Measurements from ENCODE around the gene ACOT7. TPM values are rescaled to one million over a fixed set of nuclear protein-coding genes. Genes with fewer than 3 reads are reported as not detected.

ACOT7 gene
- total and polyA plus RNA-seq, 2 of the 13 experiments (the other 11 are each of a cell fraction or from before 2014, with no cell fraction given): 33.0 to 55.8 TPM

- TF ChIP-seq RERE (CRISPR knock-in tag; IDR thresholded peaks at IDR 0.05; ENCODE audit: low read depth) (peak; percentile 54; the same call in 1 of the 2 replicates), TRIM24 (CRISPR knock-in tag; IDR thresholded peaks at IDR 0.05) (no peak), ZNF510 (CRISPR knock-in tag; IDR thresholded peaks at IDR 0.05; ENCODE audit: low read depth) (peak; percentile 89; the same call in 1 of the 2 replicates), MNT (IDR thresholded peaks at IDR 0.05) (no peak), DRAP1 (CRISPR knock-in tag; IDR thresholded peaks at IDR 0.05) (peak; percentile 69), HNF1A (IDR thresholded peaks at IDR 0.05; ENCODE audit: low read depth) (no peak), HNF1A (CRISPR knock-in tag; IDR thresholded peaks at IDR 0.05; ENCODE audit: borderline replicate concordance) (peak; percentile 68), DMAP1 (CRISPR knock-in tag; IDR thresholded peaks at IDR 0.05) (peak; percentile 48; the same call in 1 of the 2 replicates), CTCF (CRISPR knock-in tag; IDR thresholded peaks at IDR 0.05) (peak; percentile 94), NR0B2 (CRISPR knock-in tag; IDR thresholded peaks at IDR 0.05) (peak; percentile 99), SMARCC2 (IDR thresholded peaks at IDR 0.05) (no peak), ZNF615 (CRISPR knock-in tag; IDR thresholded peaks at IDR 0.05; ENCODE audit: borderline replicate concordance) (peak; percentile 90; the same call in 1 of the 2 replicates), ZFP62 (CRISPR knock-in tag; IDR thresholded peaks at IDR 0.05) (no peak), CENPX (CRISPR knock-in tag; IDR thresholded peaks at IDR 0.05) (no peak)
These were observed 148.3 kb downstream of the ACOT7 start (continued) for GRCh38 chr1:6245086-6245868.

Measured in HepG2 (cell line).